Skeletal muscle tissue (tissue), 4 donors: ENCODE measurements around the gene LONRF3. TPM values are rescaled to one million over a fixed set of nuclear protein-coding genes. Genes with fewer than 3 reads are reported as not detected.

ENCODE experiments used
- H3K27ac ChIP-seq: one replicate; pipeline ENCODE4 v1.7.0; 2013; ENCODE audit warnings: mild to moderate bottlenecking, low read depth, low read length, inconsistent platforms
- H3K27me3 ChIP-seq, 3 donors: one replicate each; pipeline ENCODE4 v1.7.0; 2013; ENCODE audit warnings: low read length in 3 of 3; ENCODE audit not compliant: control insufficient read depth in 3 of 3, insufficient read depth in 3 of 3
- H3K36me3 ChIP-seq, 3 donors: one replicate each; pipeline ENCODE4 v1.7.0; 2013; ENCODE audit warnings: low read length in 3 of 3; ENCODE audit not compliant: control insufficient read depth in 3 of 3, insufficient read depth in 3 of 3
- H3K4me1 ChIP-seq, 3 donors: one replicate each; pipeline ENCODE4 v1.7.0; 2013; ENCODE audit warnings: low read length in 3 of 3, mild to moderate bottlenecking in 3 of 3; ENCODE audit not compliant: control insufficient read depth in 3 of 3, insufficient read depth in 3 of 3
- H3K4me3 ChIP-seq, 3 donors: one replicate each; pipeline ENCODE4 v1.7.0; 2013; ENCODE audit warnings: low read length in 3 of 3
- H3K9ac ChIP-seq, 3 donors: one replicate each; pipeline ENCODE4 v1.7.0; 2013; ENCODE audit warnings: low read length in 3 of 3, mild to moderate bottlenecking in 3 of 3, moderate library complexity in 2 of 3, low read depth in 1 of 3
- H3K9me3 ChIP-seq, 3 donors: one replicate each; pipeline ENCODE4 v1.7.0; 2013; ENCODE audit warnings: low read length in 3 of 3; ENCODE audit not compliant: control insufficient read depth in 3 of 3
- total RNA-seq: library from RNA; depleted of rRNA; stranded (reverse); fragments of >200 nt; gene quantifications from one replicate; pipeline ENCODE4 v1.2.3, GENCODE V29; 2014
- donor health status: Osteomylitis.

Gene LONRF3
- total RNA-seq, 1 donor from 2014 or later: 3.7 TPM

DNA sequence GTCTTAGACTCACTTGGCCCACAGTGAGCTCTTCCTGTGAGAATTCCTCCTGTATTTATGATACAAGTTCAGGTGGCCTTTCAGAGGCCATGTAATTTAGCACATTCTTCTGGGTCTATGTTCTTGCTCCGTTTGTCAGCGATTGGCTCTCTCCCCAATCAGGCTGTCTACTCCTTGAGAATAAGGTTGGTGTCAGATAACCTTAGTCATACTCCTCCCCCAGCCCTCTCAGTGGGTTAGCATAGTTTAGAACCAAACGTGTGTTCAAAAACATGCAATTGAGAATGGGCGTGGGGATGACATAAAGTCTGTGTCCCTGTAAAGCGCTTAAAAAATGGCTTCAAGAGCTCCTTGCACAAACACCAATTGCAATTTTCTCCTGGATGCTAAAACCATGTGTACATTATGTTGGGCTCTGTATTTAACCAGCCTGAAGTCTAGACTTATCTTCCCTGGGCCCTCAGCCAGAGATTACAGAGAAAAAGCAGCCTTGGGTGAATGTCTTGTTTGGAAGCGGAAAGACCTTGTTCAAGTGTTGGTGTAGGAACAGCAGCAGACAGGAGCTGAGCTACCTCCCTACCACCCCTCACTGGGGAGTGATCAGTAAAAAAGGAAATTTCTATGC lies 88.4 kb downstream of the LONRF3 start:
- no peak overlapping the region for H3K9ac ChIP-seq
- H3K27ac ChIP-seq: no peak overlapping the region
- no peaks in the 10 kb centered on the region for H3K27me3 ChIP-seq
- no peak overlapping the region for H3K4me3 ChIP-seq
- no peaks in the 10 kb centered on the region for H3K36me3 ChIP-seq
- no peaks in the 10 kb centered on the region for H3K9me3 ChIP-seq
- H3K4me1 ChIP-seq: no peaks in the 10 kb centered on the region

DNA sequence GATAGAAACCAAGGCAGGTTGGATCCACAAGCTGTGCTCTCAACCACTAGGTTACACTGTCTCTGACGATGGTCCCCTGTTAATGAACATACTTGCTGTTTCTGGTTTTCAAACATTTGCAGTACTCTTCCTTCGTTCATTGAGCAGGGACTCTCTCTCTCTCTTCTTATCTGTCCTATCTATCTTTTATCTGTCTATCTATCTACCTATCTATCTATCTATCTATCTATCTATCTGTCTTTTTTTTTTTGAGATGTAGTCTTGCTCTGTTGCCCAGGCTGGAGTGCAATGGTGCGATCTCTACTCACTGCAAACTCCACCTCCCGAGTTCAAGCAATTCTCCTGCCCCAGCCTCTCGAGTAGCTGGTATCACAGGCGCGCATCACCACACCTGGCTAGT lies 89.0 kb downstream of the LONRF3 start:
- no peak overlapping the region for H3K9ac ChIP-seq
- no peaks in the 10 kb centered on the region for H3K4me1 ChIP-seq
- no peaks in the 10 kb centered on the region for H3K36me3 ChIP-seq
- H3K4me3 ChIP-seq: no peak overlapping the region
- no peaks in the 10 kb centered on the region for H3K27me3 ChIP-seq
- H3K9me3 ChIP-seq: no peaks in the 10 kb centered on the region
- H3K27ac ChIP-seq: no peak overlapping the region

DNA sequence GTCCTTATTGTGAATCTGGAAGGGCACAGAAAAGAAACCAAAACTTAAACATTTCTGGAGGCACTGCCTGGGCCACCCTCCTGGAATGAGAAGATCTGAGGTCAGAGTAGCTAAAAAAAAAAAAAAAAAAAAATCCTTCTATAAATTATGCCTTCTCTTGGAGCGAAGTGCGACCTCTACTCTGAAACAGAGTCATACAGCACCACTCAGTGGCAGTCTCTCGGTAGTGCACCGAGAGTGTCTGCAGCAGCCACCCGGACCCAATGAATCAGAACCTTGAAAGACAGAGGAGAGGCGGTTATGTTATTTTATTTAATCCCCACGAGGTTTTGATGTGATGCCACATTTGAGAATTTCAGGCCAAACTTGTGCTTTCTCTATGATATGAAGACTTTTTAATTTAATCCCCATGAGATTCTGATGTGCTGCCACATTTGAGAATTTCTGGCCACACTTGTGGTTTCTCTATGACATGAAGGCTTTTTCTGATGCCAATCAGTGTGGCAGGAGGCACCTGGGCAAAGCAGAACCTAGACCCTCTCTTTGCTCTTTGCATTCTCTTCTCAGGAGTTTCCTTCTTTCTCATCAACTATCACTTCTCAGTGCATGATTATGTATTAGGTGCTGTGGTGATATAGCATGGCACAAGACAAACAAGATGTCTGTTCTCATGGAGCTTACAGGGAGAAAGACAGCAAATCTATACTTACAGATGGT lies 92.8 kb downstream of the LONRF3 start:
- H3K36me3 ChIP-seq: no peaks in the 10 kb centered on the region
- H3K9ac ChIP-seq: no peak overlapping the region
- H3K27me3 ChIP-seq: no peaks in the 10 kb centered on the region
- no peaks in the 10 kb centered on the region for H3K9me3 ChIP-seq
- no peaks in the 10 kb centered on the region for H3K4me1 ChIP-seq
- H3K4me3 ChIP-seq: no peak overlapping the region
- no peak overlapping the region for H3K27ac ChIP-seq

Other genes with a start within 250 kb of the LONRF3 start
- gene IL13RA1, start 247.0 kb upstream of the LONRF3 start, total RNA-seq: 26.1 TPM
- gene ZCCHC12, start 150.8 kb upstream of the LONRF3 start, total RNA-seq: 1.0 TPM
- not detected for gene CT47C1, start 98.4 kb downstream of the LONRF3 start, total RNA-seq
- not detected for gene KIAA1210, start 153.2 kb downstream of the LONRF3 start, total RNA-seq